ENCODE measurements around the gene NEDD1.

The NEDD1 gene

DNA sequence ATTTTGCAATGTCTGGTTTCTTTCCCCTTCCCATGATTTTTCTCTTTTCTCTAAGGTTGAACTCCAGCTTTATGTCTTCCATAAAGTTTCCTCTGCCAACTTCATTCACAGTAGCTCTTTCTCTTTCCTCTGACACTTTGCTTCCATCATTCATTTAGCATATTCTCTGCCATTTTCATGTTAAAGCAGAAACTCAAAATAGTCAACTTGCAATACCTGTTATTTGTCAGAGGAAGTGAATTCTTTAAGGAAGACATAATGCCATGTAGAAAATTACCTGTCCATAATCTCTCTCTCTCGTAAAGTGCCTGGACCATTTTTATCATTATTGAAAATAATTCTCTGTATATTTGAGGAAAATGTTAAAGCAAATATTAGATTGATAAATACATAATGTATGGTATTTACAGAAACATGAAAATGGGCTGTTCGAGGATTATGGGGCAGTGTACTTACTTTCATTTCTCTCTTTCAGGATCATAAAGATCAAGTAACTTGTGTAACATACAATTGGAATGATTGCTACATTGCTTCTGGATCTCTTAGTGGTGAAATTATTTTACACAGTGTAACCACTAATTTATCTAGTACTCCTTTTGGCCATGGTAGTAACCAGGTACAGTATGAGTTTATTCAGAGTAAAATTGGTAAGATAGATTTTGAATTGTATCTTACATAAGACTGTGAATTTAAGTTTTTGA, 12.6 kb downstream of the NEDD1 start:
- H3K9me3 ChIP-seq (ENCODE audit: low read length), result no peaks in the 10 kb centered on the region
- no peaks in the 10 kb centered on the region for H3K9me2 ChIP-seq (ENCODE audit: low read depth, low read length)
- no peak overlapping the region for H3K4me2 ChIP-seq (ENCODE audit: low read length)
- TF ChIP-seq CTCF (IDR thresholded peaks at IDR 0.05; ENCODE audit: low read length) (no peak), EZH2 (IDR thresholded peaks at IDR 0.05; ENCODE audit: borderline replicate concordance, low read length) (no peak)
- H3K9ac ChIP-seq (ENCODE audit: low read length), result no peak overlapping the region
- no peak overlapping the region for H2AFZ ChIP-seq (ENCODE audit: low read length)
- peaks cover 58% of the 10 kb centered on the region for H3K36me3 ChIP-seq (ENCODE audit: insufficient read depth, low read length)
- H3K27ac ChIP-seq (ENCODE audit: low read depth, low read length, poor library complexity, severe bottlenecking), result no peak overlapping the region
- no peaks in the 10 kb centered on the region for H3F3A ChIP-seq (ENCODE audit: insufficient read depth, low read length)
- H3K4me1 ChIP-seq (ENCODE audit: insufficient read depth, low read length, severe bottlenecking), result no peaks in the 10 kb centered on the region
- no peaks in the 10 kb centered on the region for H4K20me1 ChIP-seq (ENCODE audit: insufficient read depth, low read length)
- H3K79me2 ChIP-seq (ENCODE audit: insufficient read depth, low read length), result no peaks in the 10 kb centered on the region; the same call in none of the 2 replicates
- no peaks in the 10 kb centered on the region for H3K27me3 ChIP-seq (ENCODE audit: insufficient read depth, low read length)
- no peak overlapping the region for H3K4me3 ChIP-seq (ENCODE audit: low read depth, low read length, poor library complexity, severe bottlenecking)

GRCh38 chr12:96948782-96949181, 41.7 kb downstream of the NEDD1 start:
- Histone ChIP-seq H3K9me3 (ENCODE audit: low read length) (no peaks in the 10 kb centered on the region), H3K79me2 (ENCODE audit: insufficient read depth, low read length) (no peaks in the 10 kb centered on the region), H3K4me2 (ENCODE audit: low read length) (no peak overlapping the region), H3K27me3 (ENCODE audit: insufficient read depth, low read length) (no peaks in the 10 kb centered on the region), H3K9me2 (ENCODE audit: low read depth, low read length) (no peaks in the 10 kb centered on the region), H3K4me1 (ENCODE audit: insufficient read depth, low read length, severe bottlenecking) (no peaks in the 10 kb centered on the region), H3K36me3 (ENCODE audit: insufficient read depth, low read length) (peaks cover 76% of the 10 kb centered on the region), H4K20me1 (ENCODE audit: insufficient read depth, low read length) (no peaks in the 10 kb centered on the region), H3F3A (ENCODE audit: insufficient read depth, low read length) (no peaks in the 10 kb centered on the region), H3K9ac (ENCODE audit: low read length) (no peak overlapping the region), H3K27ac (ENCODE audit: low read depth, low read length, poor library complexity, severe bottlenecking) (no peak overlapping the region), H3K4me3 (ENCODE audit: low read depth, low read length, poor library complexity, severe bottlenecking) (no peak overlapping the region), H2AFZ (ENCODE audit: low read length) (no peak overlapping the region)
- TF ChIP-seq EZH2 (IDR thresholded peaks at IDR 0.05; ENCODE audit: borderline replicate concordance, low read length) (no peak), CTCF (IDR thresholded peaks at IDR 0.05; ENCODE audit: low read length) (no peak)

GRCh38 chr12:96979532-96979931, 72.5 kb downstream of the NEDD1 start:
- H3K9me3 ChIP-seq (ENCODE audit: low read length), result no peaks in the 10 kb centered on the region
- no peak for TF ChIP-seq EZH2 (IDR thresholded peaks at IDR 0.05; ENCODE audit: borderline replicate concordance, low read length)
- no peak for TF ChIP-seq CTCF (IDR thresholded peaks at IDR 0.05; ENCODE audit: low read length)
- no peak overlapping the region for H2AFZ ChIP-seq (ENCODE audit: low read length)
- no peaks in the 10 kb centered on the region for H3K27me3 ChIP-seq (ENCODE audit: insufficient read depth, low read length)
- H3K79me2 ChIP-seq (ENCODE audit: insufficient read depth, low read length), result no peaks in the 10 kb centered on the region
- H3K27ac ChIP-seq (ENCODE audit: low read depth, low read length, poor library complexity, severe bottlenecking), result no peak overlapping the region
- no peak overlapping the region for H3K4me3 ChIP-seq (ENCODE audit: low read depth, low read length, poor library complexity, severe bottlenecking)
- no peaks in the 10 kb centered on the region for H3K4me1 ChIP-seq (ENCODE audit: insufficient read depth, low read length, severe bottlenecking)
- H3K36me3 ChIP-seq (ENCODE audit: insufficient read depth, low read length), result no peaks in the 10 kb centered on the region
- no peak overlapping the region for H3K4me2 ChIP-seq (ENCODE audit: low read length)
- no peaks in the 10 kb centered on the region for H4K20me1 ChIP-seq (ENCODE audit: insufficient read depth, low read length)
- H3K9ac ChIP-seq (ENCODE audit: low read length), result no peak overlapping the region
- no peaks in the 10 kb centered on the region for H3K9me2 ChIP-seq (ENCODE audit: low read depth, low read length)
- H3F3A ChIP-seq (ENCODE audit: insufficient read depth, low read length), result no peaks in the 10 kb centered on the region

Measured in OCI-LY1 (cell line).